Measurements from ENCODE around the gene MALT1.

Gene MALT1

DNA sequence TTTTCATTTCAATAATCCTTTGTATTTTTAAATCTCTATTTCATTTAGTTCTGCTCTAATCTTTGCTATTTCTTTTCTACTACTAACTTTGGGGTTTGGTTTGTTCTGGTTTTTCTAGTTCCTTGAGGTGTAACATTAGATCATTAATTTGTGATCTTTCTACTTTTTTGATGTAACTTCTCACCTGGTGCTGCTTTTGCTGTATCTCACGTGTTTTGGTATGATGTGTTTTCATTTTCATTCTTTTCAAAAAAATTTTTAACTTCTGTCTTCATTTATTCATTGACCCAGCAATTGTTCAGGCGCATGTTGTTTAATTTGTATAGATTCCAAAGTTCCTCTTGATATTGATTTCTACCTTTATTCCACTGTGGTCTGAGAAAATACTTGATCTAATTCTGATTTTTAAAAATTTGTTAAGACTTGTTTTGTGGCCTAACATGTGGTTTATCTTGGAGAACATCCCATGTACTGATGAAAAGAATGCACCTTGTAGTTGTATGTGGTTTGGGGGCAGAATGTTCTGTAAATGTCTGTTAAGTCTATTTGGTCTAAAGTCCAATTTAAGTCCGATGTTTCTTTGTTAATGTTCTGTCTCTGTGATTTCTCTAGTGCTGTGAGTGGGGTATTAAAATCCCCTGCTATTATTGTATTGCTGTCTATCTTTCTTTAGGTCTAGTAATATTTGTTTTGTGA is 17.3 kb upstream of the MALT1 start:
- TF ChIP-seq TAF1 (IDR thresholded peaks at IDR 0.05; ENCODE audit: borderline replicate concordance, insufficient read depth, low read length): no peak
- TF ChIP-seq, protein P1, sequence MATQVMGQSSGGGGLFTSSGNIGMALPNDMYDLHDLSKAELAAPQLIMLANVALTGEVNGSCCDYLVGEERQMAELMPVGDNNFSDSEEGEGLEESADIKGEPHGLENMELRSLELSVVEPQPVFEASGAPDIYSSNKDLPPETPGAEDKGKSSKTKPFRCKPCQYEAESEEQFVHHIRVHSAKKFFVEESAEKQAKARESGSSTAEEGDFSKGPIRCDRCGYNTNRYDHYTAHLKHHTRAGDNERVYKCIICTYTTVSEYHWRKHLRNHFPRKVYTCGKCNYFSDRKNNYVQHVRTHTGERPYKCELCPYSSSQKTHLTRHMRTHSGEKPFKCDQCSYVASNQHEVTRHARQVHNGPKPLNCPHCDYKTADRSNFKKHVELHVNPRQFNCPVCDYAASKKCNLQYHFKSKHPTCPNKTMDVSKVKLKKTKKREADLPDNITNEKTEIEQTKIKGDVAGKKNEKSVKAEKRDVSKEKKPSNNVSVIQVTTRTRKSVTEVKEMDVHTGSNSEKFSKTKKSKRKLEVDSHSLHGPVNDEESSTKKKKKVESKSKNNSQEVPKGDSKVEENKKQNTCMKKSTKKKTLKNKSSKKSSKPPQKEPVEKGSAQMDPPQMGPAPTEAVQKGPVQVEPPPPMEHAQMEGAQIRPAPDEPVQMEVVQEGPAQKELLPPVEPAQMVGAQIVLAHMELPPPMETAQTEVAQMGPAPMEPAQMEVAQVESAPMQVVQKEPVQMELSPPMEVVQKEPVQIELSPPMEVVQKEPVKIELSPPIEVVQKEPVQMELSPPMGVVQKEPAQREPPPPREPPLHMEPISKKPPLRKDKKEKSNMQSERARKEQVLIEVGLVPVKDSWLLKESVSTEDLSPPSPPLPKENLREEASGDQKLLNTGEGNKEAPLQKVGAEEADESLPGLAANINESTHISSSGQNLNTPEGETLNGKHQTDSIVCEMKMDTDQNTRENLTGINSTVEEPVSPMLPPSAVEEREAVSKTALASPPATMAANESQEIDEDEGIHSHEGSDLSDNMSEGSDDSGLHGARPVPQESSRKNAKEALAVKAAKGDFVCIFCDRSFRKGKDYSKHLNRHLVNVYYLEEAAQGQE (IDR thresholded peaks at IDR 0.05; ENCODE audit: insufficient read depth in 1 of 2, low read depth in 2 of 2, low read length in 2 of 2): no peak
- no peak for TF ChIP-seq POLR2AphosphoS5 (IDR thresholded peaks at IDR 0.05; ENCODE audit: low read depth, low read length)
- no peak for TF ChIP-seq FOXP2 (optimal IDR thresholded peaks at IDR 0.05; ENCODE audit: borderline replicate concordance, extremely low read depth, extremely low read length, insufficient read depth)
- TF ChIP-seq SIN3A (IDR thresholded peaks at IDR 0.05; ENCODE audit: borderline replicate concordance, insufficient read depth, low read length): no peak

GRCh38 chr18:58654896-58655614 is 16.2 kb upstream of the MALT1 start:
- no peak for TF ChIP-seq POLR2AphosphoS5 (IDR thresholded peaks at IDR 0.05; ENCODE audit: low read depth, low read length)

- no peak for TF ChIP-seq POLR2AphosphoS5 (IDR thresholded peaks at IDR 0.05; ENCODE audit: low read depth, low read length)
- TF ChIP-seq TAF1 (IDR thresholded peaks at IDR 0.05; ENCODE audit: borderline replicate concordance, insufficient read depth, low read length): no peak
- TF ChIP-seq, protein P1 (IDR thresholded peaks at IDR 0.05; ENCODE audit: insufficient read depth in 1 of 2, low read depth in 2 of 2, low read length in 2 of 2): no peak
- TF ChIP-seq SIN3A (IDR thresholded peaks at IDR 0.05; ENCODE audit: borderline replicate concordance, insufficient read depth, low read length): no peak
- no peak for TF ChIP-seq FOXP2 (optimal IDR thresholded peaks at IDR 0.05; ENCODE audit: borderline replicate concordance, extremely low read depth, extremely low read length, insufficient read depth)
These were observed 14.2 kb upstream of the MALT1 start for GRCh38 chr18:58657081-58657480.

DNA sequence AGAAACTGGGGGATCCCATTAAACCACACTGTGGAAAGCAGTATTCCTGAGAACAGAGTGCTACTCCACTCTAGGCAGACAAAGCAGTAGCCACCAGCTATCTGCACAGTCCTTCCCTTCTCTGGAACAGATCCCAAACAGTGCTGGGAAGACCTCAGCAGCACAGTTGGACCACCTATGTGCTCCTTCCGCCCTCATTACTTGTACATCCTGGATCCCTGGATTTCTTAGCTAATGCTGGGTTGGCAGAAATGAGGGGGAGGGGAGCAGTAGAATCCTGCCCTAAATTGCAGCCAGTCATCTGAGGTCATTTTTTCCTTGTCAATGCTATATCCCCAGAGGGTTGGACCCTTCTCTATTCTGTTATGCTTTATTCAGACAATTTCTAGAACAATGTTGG is 13.8 kb upstream of the MALT1 start:
- TF ChIP-seq POLR2AphosphoS5 (IDR thresholded peaks at IDR 0.05; ENCODE audit: low read depth, low read length) (no peak), SIN3A (IDR thresholded peaks at IDR 0.05; ENCODE audit: borderline replicate concordance, insufficient read depth, low read length) (no peak), FOXP2 (optimal IDR thresholded peaks at IDR 0.05; ENCODE audit: borderline replicate concordance, extremely low read depth, extremely low read length, insufficient read depth) (no peak), TAF1 (IDR thresholded peaks at IDR 0.05; ENCODE audit: borderline replicate concordance, insufficient read depth, low read length) (no peak)
- TF ChIP-seq, protein P1 (IDR thresholded peaks at IDR 0.05; ENCODE audit: insufficient read depth in 1 of 2, low read depth in 2 of 2, low read length in 2 of 2): no peak

- TF ChIP-seq FOXP2 (optimal IDR thresholded peaks at IDR 0.05; ENCODE audit: borderline replicate concordance, extremely low read depth, extremely low read length, insufficient read depth) (no peak), POLR2AphosphoS5 (IDR thresholded peaks at IDR 0.05; ENCODE audit: low read depth, low read length) (no peak), SIN3A (IDR thresholded peaks at IDR 0.05; ENCODE audit: borderline replicate concordance, insufficient read depth, low read length) (no peak), TAF1 (IDR thresholded peaks at IDR 0.05; ENCODE audit: borderline replicate concordance, insufficient read depth, low read length) (no peak)
- TF ChIP-seq, protein P1 (IDR thresholded peaks at IDR 0.05; ENCODE audit: insufficient read depth in 1 of 2, low read depth in 2 of 2, low read length in 2 of 2): no peak
These were observed 11.6 kb upstream of the MALT1 start for GRCh38 chr18:58659691-58660090.
